K562 (cell line): ENCODE measurements around the gene NAPEPLD. TPM values are rescaled to one million over a fixed set of nuclear protein-coding genes. Genes with fewer than 3 reads are reported as not detected.
A peak's percentile ranks its signal among the peaks of the same experiment; 100 is the strongest.

ENCODE experiments used
- ATAC-seq: fragments of 200-7000 bp; cut with Tn5 transposase; 3 replicates; pipeline ENCODE4 v1.9.1; 2020; ENCODE audit warnings: moderate library complexity
- BruUV-seq: library from RNA; stranded (reverse); fragments of 400-500 nt; replicated peaks from 2 replicates; lab custom pipeline; 2021; lab: Mats Ljungman, UMichigan
- CTCF ChIA-PET: fragments of 300-600 bp; formaldehyde crosslinking; extraction: SDS; loops from one replicate; lab custom pipeline; 2021; ENCODE audit warnings: low intra/inter-chr PET ratio; lab: Yijun Ruan, JAX
- POLR2A ChIA-PET: fragments of 300-600, 350-650 bp; sonication (Branson Sonifier 250); formaldehyde crosslinking; extraction: SDS; loops from one replicate; lab custom pipeline; 2021; ENCODE audit warnings: antibody characterized with exemption, inconsistent platforms; lab: Yijun Ruan, JAX
- DNase-seq, 4 experiments: peaks; one replicate each; pipeline versions ENCODE4 v3.0.0 to v3.0.0-alpha.2; 2011 to 2018; ENCODE audit warnings: low spot score in 3 of 4, mixed read lengths in 3 of 4; ENCODE audit errors: extremely low read depth in 1 of 4
- FAIRE-seq: peaks from 2 replicates; lab custom pipeline; 2011; peaks lifted over from hg19 to GRCh38; lab: Jason Lieb, UNC
- H2AFZ ChIP-seq: 2 replicates; pipeline ENCODE4 v1.6.0; 2011; ENCODE audit warnings: low read depth, low read length, control low read depth, inconsistent platforms
- H3K27ac ChIP-seq: fragments of 200-600 bp; 3 replicates; pipeline ENCODE4 v1.8.0; 2011; ENCODE audit warnings: low read depth, mild to moderate bottlenecking, control low read depth, inconsistent platforms, low read length, moderate library complexity, mixed read lengths; ENCODE audit errors: extremely low read depth
- H3K27me3 ChIP-seq, 2 experiments: fragments of 300-600 bp in 1 of 2; 2 replicates in 1 of 2; 3 replicates in 1 of 2; pipeline versions ENCODE4 v1.6.0 to v1.8.0; 2011; ENCODE audit warnings: inconsistent platforms in 2 of 2, low read length in 2 of 2, mild to moderate bottlenecking in 1 of 2, mixed read lengths in 1 of 2, moderate library complexity in 1 of 2; ENCODE audit not compliant: control insufficient read depth in 2 of 2, insufficient read depth in 2 of 2
- H3K36me3 ChIP-seq: fragments of 300-600 bp; 3 replicates; pipeline ENCODE4 v1.8.0; 2011; ENCODE audit warnings: mild to moderate bottlenecking, low read length, inconsistent platforms; ENCODE audit not compliant: control insufficient read depth, insufficient read depth
- H3K4me1 ChIP-seq, 2 experiments: fragments of 200-600 bp in 1 of 2; replicated peaks in 1 of 2; 2 replicates in 1 of 2; 3 replicates in 1 of 2; pipeline versions ENCODE4 v1.5.1 to v1.8.0; 2011; ENCODE audit warnings: inconsistent platforms in 2 of 2, low read length in 2 of 2, mild to moderate bottlenecking in 1 of 2, mixed read lengths in 1 of 2, moderate library complexity in 1 of 2; ENCODE audit not compliant: control insufficient read depth in 2 of 2, insufficient read depth in 2 of 2
- H3K4me2 ChIP-seq: 2 replicates; pipeline ENCODE4 v1.6.1; 2011; ENCODE audit warnings: low read length, control low read depth, inconsistent platforms, mixed read lengths; ENCODE audit not compliant: insufficient read depth
- H3K4me3 ChIP-seq: fragments of 200-600 bp; sonication (generic), shearing (Covaris generic); 2 replicates; pipeline ENCODE4 v1.5.1; 2016; ENCODE audit warnings: control low read depth, inconsistent platforms
- H3K79me2 ChIP-seq: fragments of 200-600 bp; 3 replicates; pipeline ENCODE4 v1.8.0; 2011; ENCODE audit warnings: low read length, inconsistent platforms; ENCODE audit not compliant: control insufficient read depth, insufficient read depth
- H3K9ac ChIP-seq, 2 experiments: 2 replicates each; pipeline versions ENCODE4 v1.6.0 to v1.6.1; 2011; ENCODE audit warnings: low read depth in 2 of 2, low read length in 2 of 2, control low read depth in 1 of 2, inconsistent platforms in 1 of 2, mild to moderate bottlenecking in 1 of 2, mixed read lengths in 1 of 2; ENCODE audit not compliant: insufficient read depth in 1 of 2
- H3K9me1 ChIP-seq: one replicate; pipeline ENCODE4 v1.6.0; 2011; ENCODE audit warnings: inconsistent platforms, mild to moderate bottlenecking, low read length, moderate library complexity; ENCODE audit not compliant: control insufficient read depth, insufficient read depth
- H3K9me3 ChIP-seq: replicated peaks from 2 replicates; pipeline ENCODE4 v1.5.1; 2011; ENCODE audit warnings: low read depth, low read length, inconsistent platforms; ENCODE audit not compliant: control insufficient read depth, insufficient read depth
- H4K20me1 ChIP-seq: replicated peaks from 2 replicates; pipeline ENCODE4 v1.6.1; 2011; ENCODE audit warnings: low read length, inconsistent platforms, mixed read lengths; ENCODE audit not compliant: control insufficient read depth, insufficient read depth
- NR3C1 ChIP-seq: sonication (generic); formaldehyde crosslinking; IDR thresholded peaks from 2 replicates; pipeline ENCODE4 v1.8.1; 2022; ENCODE audit warnings: missing genetic modification reagents
- PRPF4 ChIP-seq: fragments of 200-400 bp; formaldehyde crosslinking; IDR thresholded peaks from one replicate; pipeline ENCODE4 v1.6.1; 2017; ENCODE audit warnings: low read length, low read depth, mild to moderate bottlenecking; ENCODE audit not compliant: insufficient read depth, poor library complexity, severe bottlenecking
- SETDB1 ChIP-seq: IDR thresholded peaks from one replicate; pipeline ENCODE4 v1.6.1; 2012; ENCODE audit warnings: low read length, control low read depth, inconsistent platforms
- in situ Hi-C: fragments of 300-500 bp; cut with MboI; formaldehyde crosslinking; loops from 4 replicates; pipeline ENCODE4 v1.15.0; 2018; ENCODE audit warnings: inconsistent platforms, mixed read lengths
- intact Hi-C: fragments of 100-400 bp; cut with micrococcal nuclease; formaldehyde crosslinking; loops from 2 replicates; pipeline ENCODE4 v1.14.2; 2022
- polyA plus RNA-seq, 8 experiments: library from polyadenylated mRNA; depleted of rRNA in 4 of 8; stranded (reverse) in 5 of 8; unstranded in 3 of 8; fragments of >200 nt; fragmentation: Nextera tagmentation in 2 of 8; fragmentation: Illumina TruSeq in 1 of 8; extraction: Ambion mirVana in 2 of 8; extraction: Trizol in 1 of 8; gene quantifications; 2 replicates each; pipeline versions ENCODE4 v1.2.1 to v1.2.3, GENCODE V29; 2011 to 2014; ENCODE audit warnings: inconsistent platforms in 1 of 8, missing spikeins in 1 of 8
- total RNA-seq, 7 experiments: library from RNA; depleted of rRNA in 6 of 7; stranded (reverse); fragments of >200 nt in 6 of 7; fragmentation: Illumina TruSeq in 2 of 7; extraction: Trizol in 2 of 7; gene quantifications; 2 replicates each; pipeline versions ENCODE4 v1.2.1 to v1.2.3, GENCODE V29; 2011 to 2021; ENCODE audit warnings: low replicate concordance in 1 of 7
- TF ChIP-seq, protein P1 (sequence below), 2 experiments: fragments of 450-650 bp in 1 of 2; sonication (generic) in 1 of 2; formaldehyde crosslinking in 1 of 2; IDR thresholded peaks; 2 replicates each; pipeline versions ENCODE4 v1.7.1 to v1.9.0; 2016 to 2022; ENCODE audit warnings: inconsistent platforms in 1 of 2, mild to moderate bottlenecking in 1 of 2, missing genetic modification reagents in 1 of 2

Gene NAPEPLD
- total and polyA plus RNA-seq, 9 of the 15 experiments (the other 6 are each of a cell fraction or from before 2014, with no cell fraction given): 3.2 to 11.0 (median 7.5) TPM

DNA sequence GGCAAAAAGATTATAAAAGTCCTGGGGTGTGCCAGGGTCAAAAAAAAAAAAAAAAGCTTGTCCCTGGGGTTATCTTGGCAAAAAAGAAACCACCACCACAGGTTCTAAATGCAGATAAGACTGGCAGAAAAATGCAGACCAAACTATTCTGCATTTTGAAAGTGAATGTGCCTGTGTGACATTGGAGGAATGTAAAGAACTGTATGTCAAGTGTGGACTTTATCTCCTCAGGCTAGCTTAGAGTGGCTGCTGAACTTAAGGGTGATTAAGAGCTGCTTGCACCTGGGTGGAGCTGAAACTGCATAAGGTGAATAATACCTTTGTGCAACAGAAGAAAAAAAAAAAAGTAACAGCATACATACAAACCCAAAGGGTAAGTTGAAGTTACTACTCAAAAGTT is 1.3 kb upstream of the NAPEPLD start:
- peak; percentile 66 for FAIRE-seq
- H3K27ac ChIP-seq: peak overlapping the region; percentile 93
- TF ChIP-seq NR3C1 (CRISPR knock-in tag): no peak
- TF ChIP-seq, protein P1, sequence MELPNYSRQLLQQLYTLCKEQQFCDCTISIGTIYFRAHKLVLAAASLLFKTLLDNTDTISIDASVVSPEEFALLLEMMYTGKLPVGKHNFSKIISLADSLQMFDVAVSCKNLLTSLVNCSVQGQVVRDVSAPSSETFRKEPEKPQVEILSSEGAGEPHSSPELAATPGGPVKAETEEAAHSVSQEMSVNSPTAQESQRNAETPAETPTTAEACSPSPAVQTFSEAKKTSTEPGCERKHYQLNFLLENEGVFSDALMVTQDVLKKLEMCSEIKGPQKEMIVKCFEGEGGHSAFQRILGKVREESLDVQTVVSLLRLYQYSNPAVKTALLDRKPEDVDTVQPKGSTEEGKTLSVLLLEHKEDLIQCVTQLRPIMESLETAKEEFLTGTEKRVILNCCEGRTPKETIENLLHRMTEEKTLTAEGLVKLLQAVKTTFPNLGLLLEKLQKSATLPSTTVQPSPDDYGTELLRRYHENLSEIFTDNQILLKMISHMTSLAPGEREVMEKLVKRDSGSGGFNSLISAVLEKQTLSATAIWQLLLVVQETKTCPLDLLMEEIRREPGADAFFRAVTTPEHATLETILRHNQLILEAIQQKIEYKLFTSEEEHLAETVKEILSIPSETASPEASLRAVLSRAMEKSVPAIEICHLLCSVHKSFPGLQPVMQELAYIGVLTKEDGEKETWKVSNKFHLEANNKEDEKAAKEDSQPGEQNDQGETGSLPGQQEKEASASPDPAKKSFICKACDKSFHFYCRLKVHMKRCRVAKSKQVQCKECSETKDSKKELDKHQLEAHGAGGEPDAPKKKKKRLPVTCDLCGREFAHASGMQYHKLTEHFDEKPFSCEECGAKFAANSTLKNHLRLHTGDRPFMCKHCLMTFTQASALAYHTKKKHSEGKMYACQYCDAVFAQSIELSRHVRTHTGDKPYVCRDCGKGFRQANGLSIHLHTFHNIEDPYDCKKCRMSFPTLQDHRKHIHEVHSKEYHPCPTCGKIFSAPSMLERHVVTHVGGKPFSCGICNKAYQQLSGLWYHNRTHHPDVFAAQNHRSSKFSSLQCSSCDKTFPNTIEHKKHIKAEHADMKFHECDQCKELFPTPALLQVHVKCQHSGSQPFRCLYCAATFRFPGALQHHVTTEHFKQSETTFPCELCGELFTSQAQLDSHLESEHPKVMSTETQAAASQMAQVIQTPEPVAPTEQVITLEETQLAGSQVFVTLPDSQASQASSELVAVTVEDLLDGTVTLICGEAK (IDR thresholded peaks at IDR 0.05): no peak
- TF ChIP-seq, protein P1 (CRISPR knock-in tag; IDR thresholded peaks at IDR 0.05): no peak
- no peak for TF ChIP-seq SETDB1
- no peak for TF ChIP-seq PRPF4

More for the DNA sequence above, 1.3 kb upstream of the NAPEPLD start:
- ATAC-seq (peak; percentile 23), DNase-seq (peak in 3 of 4 experiments; percentile 25 to 81 (median 69))
- Histone ChIP-seq H3K79me2 (peaks cover 31% of the 10 kb centered on the region), H3K36me3 (no peaks in the 10 kb centered on the region), H3K9ac (peak overlapping the region in 1 of 2 experiments; percentile 92; a peak in 2 of 4 replicates), H3K4me3 (peak overlapping the region; percentile 69), H3K27me3 (no peaks in the 10 kb centered on the region), H4K20me1 (no peaks in the 10 kb centered on the region), H3K9me1 (peaks cover 5% of the 10 kb centered on the region), H3K4me1 (peaks cover 25 to 46% of the 10 kb centered on the region in 2 experiments), H2AFZ (peak overlapping the region; percentile 94), H3K9me3 (no peaks in the 10 kb centered on the region), H3K4me2 (peak overlapping the region; percentile 85)
- intact Hi-C loops: no loop called here
- ChIA-PET CTCF (no interaction called here), POLR2A (interaction anchor here (0.7 to 2.2 kb wide), 2 partner anchors 30 to 232 kb away, joined by 3 to 17 read pairs; no protein-coding TSS in a partner anchor)
- in situ Hi-C loops: no loop called here
- no TSS peak for BruUV-seq
